ENCODE results near the gene SERPINA1. TPM values are rescaled to one million over a fixed set of nuclear protein-coding genes. Genes with fewer than 3 reads are reported as not detected.

Gene SERPINA1
- total and polyA plus RNA-seq, 2 of the 13 experiments (the other 11 are each of a cell fraction or from before 2014, with no cell fraction given): 3,266 to 11,015 TPM

- no peak for TF ChIP-seq LBX2 (CRISPR knock-in tag; IDR thresholded peaks at IDR 0.05; ENCODE audit: borderline replicate concordance)
- TF ChIP-seq ZSCAN30 (CRISPR knock-in tag; IDR thresholded peaks at IDR 0.05): no peak
- TF ChIP-seq IRF2 (CRISPR knock-in tag; IDR thresholded peaks at IDR 0.05): peak; percentile 74
- TF ChIP-seq JUNB (CRISPR knock-in tag; IDR thresholded peaks at IDR 0.05; ENCODE audit: borderline replicate concordance): no peak
- no peak for TF ChIP-seq TRIM24 (CRISPR knock-in tag; IDR thresholded peaks at IDR 0.05)
- TF ChIP-seq RFX1 (IDR thresholded peaks at IDR 0.05): no peak
- TF ChIP-seq NR3C1 (CRISPR knock-in tag; IDR thresholded peaks at IDR 0.05): no peak
- TF ChIP-seq ZBTB37 (CRISPR knock-in tag; IDR thresholded peaks at IDR 0.05): no peak
- no peak for TF ChIP-seq NCOA5 (CRISPR knock-in tag; IDR thresholded peaks at IDR 0.05)
- no peak for TF ChIP-seq RORA (CRISPR knock-in tag; IDR thresholded peaks at IDR 0.05)
- TF ChIP-seq ZNF83 (CRISPR knock-in tag; IDR thresholded peaks at IDR 0.05; ENCODE audit: borderline replicate concordance): no peak
- TF ChIP-seq ZNF382 (CRISPR knock-in tag; IDR thresholded peaks at IDR 0.05; ENCODE audit: borderline replicate concordance): no peak
- no peak for TF ChIP-seq ATF5 (CRISPR knock-in tag; IDR thresholded peaks at IDR 0.05; ENCODE audit: low read depth)
- no peak; the same call in 1 of the 2 replicates for TF ChIP-seq TOE1 (CRISPR knock-in tag; IDR thresholded peaks at IDR 0.05)
- no peak for TF ChIP-seq SATB2 (CRISPR knock-in tag; IDR thresholded peaks at IDR 0.05)
- TF ChIP-seq ZNF605 (CRISPR knock-in tag; IDR thresholded peaks at IDR 0.05): no peak
- no peak for TF ChIP-seq TCF7L2 (IDR thresholded peaks at IDR 0.05; ENCODE audit: low read depth, low read length)
- TF ChIP-seq MAZ (IDR thresholded peaks at IDR 0.05; ENCODE audit: borderline replicate concordance, low read depth, low read length): no peak
- no peak; the same call in 1 of the 2 replicates for TF ChIP-seq MAZ (CRISPR knock-in tag; IDR thresholded peaks at IDR 0.05; ENCODE audit: low read depth)
- TF ChIP-seq IKZF4 (CRISPR knock-in tag; IDR thresholded peaks at IDR 0.05; ENCODE audit: borderline replicate concordance, low read depth, not compliant biosample characterization): no peak
- TF ChIP-seq ESRRA (CRISPR knock-in tag; IDR thresholded peaks at IDR 0.05; ENCODE audit: low read depth): no peak; the same call in 1 of the 2 replicates
- TF ChIP-seq SOX6 (IDR thresholded peaks at IDR 0.05): no peak
- peak; percentile 87 for TF ChIP-seq SOX6 (CRISPR knock-in tag; IDR thresholded peaks at IDR 0.05)
- TF ChIP-seq ZBTB8A (CRISPR knock-in tag; IDR thresholded peaks at IDR 0.05; ENCODE audit: borderline replicate concordance, low read depth): no peak
- peak; percentile 71; the same call in 1 of the 2 replicates for TF ChIP-seq TARDBP (CRISPR knock-in tag; IDR thresholded peaks at IDR 0.05)
- TF ChIP-seq ZNF550 (CRISPR knock-in tag; IDR thresholded peaks at IDR 0.05; ENCODE audit: borderline replicate concordance): no peak
- no peak for TF ChIP-seq BCL3 (CRISPR knock-in tag; IDR thresholded peaks at IDR 0.05)
- TF ChIP-seq RBFOX2 (IDR thresholded peaks at IDR 0.05; ENCODE audit: low read depth, low read length): no peak
- TF ChIP-seq REPIN1 (CRISPR knock-in tag; IDR thresholded peaks at IDR 0.05; ENCODE audit: borderline replicate concordance, low read depth): peak; percentile 89
- no peak for TF ChIP-seq ZBTB42 (CRISPR knock-in tag; IDR thresholded peaks at IDR 0.05)
- TF ChIP-seq U2AF1 (optimal IDR thresholded peaks at IDR 0.05; ENCODE audit: low read depth, low read length): no peak
Observed at GRCh38 chr14:94340533-94340932, 47.9 kb downstream of the SERPINA1 start (continued).
